SJCRH30 (cell line): ENCODE measurements around the gene SAP25. TPM values are rescaled to one million over a fixed set of nuclear protein-coding genes. Genes with fewer than 3 reads are reported as not detected.
"Not testable (repeated sequence)": the region's sequence is repeated elsewhere in the genome, so short reads cannot be mapped to it uniquely, and the experiment has no call there.

Experiments used
- DNase-seq, 2 experiments: peaks; one replicate each; pipeline ENCODE4 v3.0.0-alpha.2; 2015 to 2020
- H3K27ac ChIP-seq: fragments of 250-450 bp; sonication (Bioruptor Pico); 2 replicates; pipeline ENCODE4 v1.5.1; 2020; ENCODE audit warnings: mild to moderate bottlenecking, moderate library complexity
- H3K27me3 ChIP-seq: fragments of 250-450 bp; sonication (Bioruptor Pico); 2 replicates; pipeline ENCODE4 v1.5.1; 2020; ENCODE audit warnings: mild to moderate bottlenecking, moderate library complexity
- H3K36me3 ChIP-seq: fragments of 250-450 bp; sonication (Bioruptor Pico); 2 replicates; pipeline ENCODE4 v1.5.1; 2020; ENCODE audit warnings: mild to moderate bottlenecking, moderate library complexity
- H3K4me1 ChIP-seq: fragments of 250-450 bp; sonication (Bioruptor Pico); 2 replicates; pipeline ENCODE4 v1.5.1; 2020; ENCODE audit warnings: mild to moderate bottlenecking, moderate library complexity
- H3K4me3 ChIP-seq: fragments of 250-450 bp; sonication (Bioruptor Pico); 2 replicates; pipeline ENCODE4 v1.5.1; 2020; ENCODE audit warnings: mild to moderate bottlenecking, moderate library complexity
- H3K9me3 ChIP-seq: fragments of 250-450 bp; sonication (Bioruptor Pico); replicated peaks from 2 replicates; pipeline ENCODE4 v1.5.1; 2020; ENCODE audit warnings: mild to moderate bottlenecking, moderate library complexity
- total RNA-seq: library from RNA; depleted of rRNA; stranded (reverse); fragments of >200 nt; shearing (Covaris generic); gene quantifications from 2 replicates; pipeline ENCODE4 v1.2.3, GENCODE V29; 2014

Gene SAP25
- total RNA-seq, 1 experiment from 2014 or later = 1.2 TPM

GRCh38 chr7:100574362-100575205, 884 bp upstream of the SAP25 start:
- Histone ChIP-seq H3K9me3 (no peaks in the 10 kb centered on the region), H3K27ac (no peak overlapping the region), H3K27me3 (no peaks in the 10 kb centered on the region), H3K4me1 (no peaks in the 10 kb centered on the region), H3K4me3 (no peak overlapping the region), H3K36me3 (peaks cover 35% of the 10 kb centered on the region)
- no peak for DNase-seq

- no peak for DNase-seq
- Histone ChIP-seq H3K4me1 (peaks cover under 1% of the 10 kb centered on the region; the same call in 1 of the 2 replicates), H3K36me3 (peaks cover 25% of the 10 kb centered on the region), H3K27ac (no peak overlapping the region), H3K27me3 (no peaks in the 10 kb centered on the region), H3K4me3 (no peak overlapping the region), H3K9me3 (no peaks in the 10 kb centered on the region)
Observed at GRCh38 chr7:100572949-100573675, 588 bp downstream of the SAP25 start.

GRCh38 chr7:100572281-100572948, 1.3 kb downstream of the SAP25 start:
- Histone ChIP-seq H3K4me1 (peaks cover 7% of the 10 kb centered on the region; the same call in 1 of the 2 replicates), H3K4me3 (no peak overlapping the region), H3K27me3 (no peaks in the 10 kb centered on the region), H3K36me3 (peaks cover 19% of the 10 kb centered on the region), H3K27ac (no peak overlapping the region), H3K9me3 (no peaks in the 10 kb centered on the region)
- DNase-seq = no peak

- Histone ChIP-seq H3K27ac (no peak overlapping the region), H3K36me3 (peaks cover 19% of the 10 kb centered on the region), H3K27me3 (no peaks in the 10 kb centered on the region), H3K9me3 (no peaks in the 10 kb centered on the region), H3K4me3 (no peak overlapping the region), H3K4me1 (peaks cover 9% of the 10 kb centered on the region; the same call in 1 of the 2 replicates)
- DNase-seq = no peak
Observed at GRCh38 chr7:100571829-100572116, 1.9 kb downstream of the SAP25 start.

GRCh38 chr7:100570954-100571828, 2.5 kb downstream of the SAP25 start:
- H3K4me1 ChIP-seq = peaks cover 9% of the 10 kb centered on the region; the same call in 1 of the 2 replicates

GRCh38 chr7:100568896-100569844, 4.5 kb downstream of the SAP25 start:
- Histone ChIP-seq H3K36me3 (no peaks in the 10 kb centered on the region; the same call in 1 of the 2 replicates), H3K9me3 (no peaks in the 10 kb centered on the region), H3K27me3 (no peaks in the 10 kb centered on the region), H3K4me1 (peaks cover 9% of the 10 kb centered on the region; the same call in 1 of the 2 replicates), H3K4me3 (no peak overlapping the region), H3K27ac (no peak overlapping the region)
- DNase-seq = peak in 1 of 2 experiments; percentile 36

More at GRCh38 chr7:100570954-100571828, 2.5 kb downstream of the SAP25 start:
- Histone ChIP-seq H3K27me3 (no peaks in the 10 kb centered on the region), H3K4me3 (no peak overlapping the region), H3K9me3 (no peaks in the 10 kb centered on the region), H3K36me3 (peaks cover 16% of the 10 kb centered on the region), H3K27ac (no peak overlapping the region)
- no peak for DNase-seq

- no peak overlapping the region for H3K4me3 ChIP-seq
- H3K36me3 ChIP-seq = no peaks in the 10 kb centered on the region
- no peak for DNase-seq
- no peaks in the 10 kb centered on the region for H3K9me3 ChIP-seq
- H3K27ac ChIP-seq = no peak overlapping the region
- peaks cover 9% of the 10 kb centered on the region; the same call in 1 of the 2 replicates for H3K4me1 ChIP-seq
- H3K27me3 ChIP-seq = no peaks in the 10 kb centered on the region
Observed at GRCh38 chr7:100568176-100568895, 5.4 kb downstream of the SAP25 start.

GRCh38 chr7:100567751-100568175, 5.9 kb downstream of the SAP25 start:
- DNase-seq = peak in 1 of 2 experiments; percentile 45
- no peaks in the 10 kb centered on the region for H3K9me3 ChIP-seq
- H3K4me3 ChIP-seq = no peak overlapping the region
- no peak overlapping the region for H3K27ac ChIP-seq
- no peaks in the 10 kb centered on the region for H3K36me3 ChIP-seq
- peaks cover 9% of the 10 kb centered on the region; the same call in 1 of the 2 replicates for H3K4me1 ChIP-seq
- no peaks in the 10 kb centered on the region for H3K27me3 ChIP-seq

GRCh38 chr7:100567031-100567730, 6.5 kb downstream of the SAP25 start:
- H3K27ac ChIP-seq = no peak overlapping the region

GRCh38 chr7:100566018-100566531, 7.6 kb downstream of the SAP25 start:
- H3K36me3 ChIP-seq = no peaks in the 10 kb centered on the region
- H3K4me3 ChIP-seq = no peak overlapping the region
- H3K4me1 ChIP-seq = peaks cover 9% of the 10 kb centered on the region; the same call in 1 of the 2 replicates
- no peaks in the 10 kb centered on the region for H3K9me3 ChIP-seq
- no peak for DNase-seq
- no peaks in the 10 kb centered on the region for H3K27me3 ChIP-seq
- H3K27ac ChIP-seq = no peak overlapping the region

More at GRCh38 chr7:100567031-100567730, 6.5 kb downstream of the SAP25 start:
- Histone ChIP-seq H3K36me3 (no peaks in the 10 kb centered on the region), H3K27me3 (no peaks in the 10 kb centered on the region), H3K4me3 (no peak overlapping the region), H3K9me3 (no peaks in the 10 kb centered on the region), H3K4me1 (peaks cover 9% of the 10 kb centered on the region; the same call in 1 of the 2 replicates)
- DNase-seq = no peak

- H3K9me3 ChIP-seq = no peaks in the 10 kb centered on the region
- no peak overlapping the region for H3K27ac ChIP-seq
- H3K36me3 ChIP-seq = no peaks in the 10 kb centered on the region
- no peak for DNase-seq
- no peaks in the 10 kb centered on the region for H3K27me3 ChIP-seq
- no peak overlapping the region for H3K4me3 ChIP-seq
- peaks cover 9% of the 10 kb centered on the region; the same call in 1 of the 2 replicates for H3K4me1 ChIP-seq
Observed at GRCh38 chr7:100565133-100565571, 8.5 kb downstream of the SAP25 start.

GRCh38 chr7:100564405-100564804, 9.3 kb downstream of the SAP25 start:
- not testable (repeated sequence) for DNase-seq, H3K4me3 ChIP-seq, H3K9me3 ChIP-seq, H3K27ac ChIP-seq, H3K4me1 ChIP-seq, H3K36me3 ChIP-seq, H3K27me3 ChIP-seq
